Measurements from ENCODE around the gene GIMAP1.

The GIMAP1 gene

DNA sequence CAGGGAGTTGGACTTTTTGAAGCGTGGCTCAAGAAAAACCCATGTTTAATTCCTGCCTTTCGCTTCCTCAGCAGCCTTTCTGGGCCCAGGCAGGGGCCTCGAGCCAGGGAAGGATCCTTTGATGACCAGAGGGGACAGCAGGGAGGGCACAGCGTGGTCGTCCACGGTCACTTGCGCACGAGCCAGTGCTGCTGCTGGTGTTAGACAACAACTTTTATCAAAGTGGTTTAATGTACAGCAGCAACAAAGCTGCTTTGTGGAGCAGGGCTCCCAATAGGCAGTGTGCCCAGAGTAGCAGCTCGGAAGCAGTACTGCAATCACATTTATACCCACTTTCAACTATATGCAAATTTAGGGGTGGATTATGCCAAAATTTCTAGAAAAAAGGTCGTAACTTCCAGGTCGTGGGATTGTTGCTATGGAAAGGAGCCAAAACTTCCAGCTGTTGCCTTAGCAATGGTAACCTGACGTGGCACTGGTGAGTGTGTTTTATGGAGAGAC, 6.1 kb downstream of the GIMAP1 start:
- no peak for DNase-seq (ENCODE audit: low read depth)
- H3K4me3 ChIP-seq (ENCODE audit: low read length): no peak overlapping the region
- TF ChIP-seq, protein P1, sequence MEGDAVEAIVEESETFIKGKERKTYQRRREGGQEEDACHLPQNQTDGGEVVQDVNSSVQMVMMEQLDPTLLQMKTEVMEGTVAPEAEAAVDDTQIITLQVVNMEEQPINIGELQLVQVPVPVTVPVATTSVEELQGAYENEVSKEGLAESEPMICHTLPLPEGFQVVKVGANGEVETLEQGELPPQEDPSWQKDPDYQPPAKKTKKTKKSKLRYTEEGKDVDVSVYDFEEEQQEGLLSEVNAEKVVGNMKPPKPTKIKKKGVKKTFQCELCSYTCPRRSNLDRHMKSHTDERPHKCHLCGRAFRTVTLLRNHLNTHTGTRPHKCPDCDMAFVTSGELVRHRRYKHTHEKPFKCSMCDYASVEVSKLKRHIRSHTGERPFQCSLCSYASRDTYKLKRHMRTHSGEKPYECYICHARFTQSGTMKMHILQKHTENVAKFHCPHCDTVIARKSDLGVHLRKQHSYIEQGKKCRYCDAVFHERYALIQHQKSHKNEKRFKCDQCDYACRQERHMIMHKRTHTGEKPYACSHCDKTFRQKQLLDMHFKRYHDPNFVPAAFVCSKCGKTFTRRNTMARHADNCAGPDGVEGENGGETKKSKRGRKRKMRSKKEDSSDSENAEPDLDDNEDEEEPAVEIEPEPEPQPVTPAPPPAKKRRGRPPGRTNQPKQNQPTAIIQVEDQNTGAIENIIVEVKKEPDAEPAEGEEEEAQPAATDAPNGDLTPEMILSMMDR (conservative IDR thresholded peaks at IDR 0.05; ENCODE audit: low read depth, low read length): no peak

DNA sequence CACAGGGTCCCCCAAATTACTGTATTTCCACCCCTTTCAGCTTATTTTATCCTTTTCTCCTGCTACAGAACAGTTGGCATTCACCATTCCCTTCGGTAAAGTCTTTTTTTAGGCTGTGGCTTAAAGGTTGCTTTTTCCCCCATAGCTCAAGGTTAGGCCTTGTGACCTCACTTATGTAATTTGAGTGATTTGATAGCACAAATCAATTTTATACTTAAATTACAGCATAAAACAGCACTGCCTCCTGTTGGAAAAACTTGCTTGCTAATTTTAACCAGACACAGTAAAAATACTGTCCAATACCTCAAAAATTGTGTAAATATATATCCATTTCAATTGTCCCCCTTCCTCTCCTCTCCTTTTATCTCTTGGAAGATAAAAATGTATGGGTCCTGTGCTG, 7.1 kb downstream of the GIMAP1 start:
- DNase-seq (ENCODE audit: low read depth): no peak
- TF ChIP-seq, protein P1 (conservative IDR thresholded peaks at IDR 0.05; ENCODE audit: low read depth, low read length): no peak
- no peak overlapping the region for H3K4me3 ChIP-seq (ENCODE audit: low read length)

DNA sequence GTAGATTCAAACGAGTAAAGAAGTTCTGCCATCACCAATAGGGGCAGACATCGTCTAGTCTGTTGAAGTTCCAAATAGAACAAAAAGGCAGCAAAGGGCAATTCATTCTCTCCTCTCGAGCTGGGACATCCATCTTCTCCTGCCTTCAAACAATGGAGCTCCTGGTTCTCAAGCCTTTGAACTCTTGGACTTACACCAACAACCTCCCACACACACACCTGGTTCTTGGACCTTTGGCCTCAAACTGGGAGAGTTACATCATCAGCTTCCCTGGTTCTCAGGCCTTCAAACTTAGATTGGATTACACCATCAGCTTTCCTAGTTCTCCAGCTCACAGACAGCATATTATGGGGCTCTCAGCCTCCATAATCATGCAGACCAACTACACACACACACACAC, 11.0 kb downstream of the GIMAP1 start:
- no peak for DNase-seq (ENCODE audit: low read depth)
- no peak overlapping the region for H3K4me3 ChIP-seq (ENCODE audit: low read length)
- TF ChIP-seq, protein P1 (conservative IDR thresholded peaks at IDR 0.05; ENCODE audit: low read depth, low read length): no peak

DNA sequence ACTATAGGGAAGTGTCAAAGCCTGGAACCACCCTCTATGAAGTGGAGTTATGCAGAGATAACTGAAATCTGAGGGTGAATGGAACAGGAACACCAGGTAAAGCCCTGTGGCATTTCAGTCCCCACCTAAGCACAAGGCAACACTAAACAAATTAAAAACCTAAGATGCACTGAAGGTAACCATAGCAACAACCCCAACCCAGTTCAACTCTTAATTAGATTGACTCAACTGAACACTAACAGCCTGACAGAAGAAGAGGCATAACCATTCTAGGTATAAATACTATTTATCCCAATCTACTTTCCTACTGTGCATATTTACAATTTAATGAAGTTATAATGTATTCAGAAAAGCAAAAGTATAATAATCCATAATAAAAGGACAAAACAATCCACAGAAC, 11.6 kb downstream of the GIMAP1 start:
- DNase-seq (ENCODE audit: low read depth): no peak
- H3K4me3 ChIP-seq (ENCODE audit: low read length): no peak overlapping the region
- TF ChIP-seq, protein P1 (conservative IDR thresholded peaks at IDR 0.05; ENCODE audit: low read depth, low read length): no peak

DNA sequence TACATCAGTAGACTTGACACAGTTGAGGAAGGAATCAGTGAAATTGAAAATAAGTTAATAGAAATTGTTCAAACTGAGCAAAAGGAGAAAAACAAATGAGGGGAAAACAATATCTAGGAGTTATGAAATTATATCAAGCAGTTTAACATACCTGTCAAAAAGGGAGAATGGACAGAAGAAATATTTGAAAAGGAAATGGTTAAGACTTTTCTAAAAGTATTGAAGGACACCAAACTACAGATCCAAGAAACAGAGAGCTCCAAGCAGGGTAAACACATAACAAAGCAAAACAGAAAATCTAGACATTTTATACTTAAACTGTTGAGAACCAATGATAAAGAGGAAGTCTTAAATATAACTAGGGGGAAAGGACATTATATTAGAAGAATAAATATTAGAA, 12.2 kb downstream of the GIMAP1 start:
- TF ChIP-seq, protein P1 (conservative IDR thresholded peaks at IDR 0.05; ENCODE audit: low read depth, low read length): no peak
- no peak for DNase-seq (ENCODE audit: low read depth)

DNA sequence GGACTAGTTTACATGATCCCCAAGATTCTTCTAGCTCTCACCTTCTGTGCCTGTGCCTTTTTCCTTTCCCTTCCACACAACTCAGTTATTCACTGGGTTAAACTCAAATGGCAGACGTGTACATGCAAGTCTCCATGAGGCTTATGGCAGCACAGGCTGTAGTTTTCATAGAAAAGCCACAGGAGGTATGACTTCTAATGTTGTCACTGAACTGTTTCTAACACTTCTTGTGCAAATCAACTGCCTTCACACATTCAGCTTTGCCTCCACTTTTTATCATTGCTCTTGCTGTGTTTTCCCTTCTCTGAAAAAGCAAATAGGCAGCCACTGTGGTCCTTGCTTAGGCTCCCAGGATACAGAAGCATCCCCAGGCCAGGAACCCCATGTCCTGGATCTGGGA, 15.5 kb downstream of the GIMAP1 start:
- H3K4me3 ChIP-seq (ENCODE audit: low read length): no peak overlapping the region
- DNase-seq (ENCODE audit: low read depth): no peak
- TF ChIP-seq, protein P1 (conservative IDR thresholded peaks at IDR 0.05; ENCODE audit: low read depth, low read length): no peak

More for the DNA sequence above, 12.2 kb downstream of the GIMAP1 start:
- H3K4me3 ChIP-seq (ENCODE audit: low read length): no peak overlapping the region

DNA sequence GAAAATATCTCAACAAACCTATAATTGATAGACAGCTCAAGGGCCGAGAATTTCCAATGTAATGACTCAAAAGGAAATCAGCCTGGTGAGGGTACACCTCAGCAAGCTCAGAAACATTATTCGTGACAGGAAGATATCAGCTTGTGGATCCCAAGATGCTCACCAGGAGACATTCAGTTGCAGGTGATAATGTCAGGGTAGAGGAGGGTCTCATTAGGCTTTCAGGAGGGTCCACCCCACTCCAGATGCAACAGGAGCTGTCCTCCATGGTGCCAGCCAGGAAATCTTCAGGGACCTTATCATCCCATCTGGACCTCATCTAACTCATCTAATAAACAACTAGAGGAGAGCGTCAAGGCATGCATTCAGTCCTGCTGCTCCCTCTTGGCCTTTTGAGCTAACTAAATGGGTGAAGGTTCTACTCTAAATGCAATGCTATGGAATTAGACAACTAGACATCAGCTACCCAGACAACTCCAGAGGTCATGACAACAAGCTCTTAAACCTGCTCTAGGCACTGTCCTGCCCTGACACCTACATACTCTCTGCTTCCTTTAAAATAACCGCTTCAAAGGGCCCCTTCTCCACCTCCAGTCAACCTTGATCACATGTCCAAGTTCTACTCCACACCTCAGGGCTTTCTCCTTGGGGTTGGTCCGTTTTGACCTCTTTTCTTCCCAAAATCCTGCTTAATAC, 16.5 kb downstream of the GIMAP1 start:
- DNase-seq (ENCODE audit: low read depth): no peak
- TF ChIP-seq, protein P1 (conservative IDR thresholded peaks at IDR 0.05; ENCODE audit: low read depth, low read length): no peak
- no peak overlapping the region for H3K4me3 ChIP-seq (ENCODE audit: low read length)

All from retinal pigment epithelial cell (primary cell).